ENCODE data around the gene CTAGE4. TPM values are rescaled to one million over a fixed set of nuclear protein-coding genes. Genes with fewer than 3 reads are reported as not detected.

CTAGE4 gene
- total and polyA plus RNA-seq, 2 donors (not counting 3 experiments of a cell fraction or from before 2014, with no cell fraction given) = 0.04 TPM; not detected in 1

DNA sequence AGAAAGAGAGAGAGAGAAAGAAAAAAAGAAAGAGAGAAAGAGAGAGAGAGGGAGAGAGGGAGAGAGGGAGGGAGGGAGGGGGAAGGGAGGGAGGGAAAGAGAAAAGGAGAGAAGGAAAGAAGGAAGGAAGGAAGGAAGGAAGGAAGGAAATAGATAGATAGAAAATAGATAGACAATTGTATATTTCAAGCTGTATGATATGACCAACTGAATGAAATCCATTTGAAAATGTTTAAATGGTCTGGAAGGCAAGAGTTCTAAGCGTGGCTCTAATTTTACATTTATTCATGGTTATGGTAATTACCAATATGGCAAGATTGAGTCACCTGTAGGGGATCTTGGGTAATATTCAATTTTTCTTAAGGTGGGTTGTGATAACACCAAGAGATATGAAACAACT is 24.4 kb upstream of the CTAGE4 start:
- no peak overlapping the region for H3K9ac ChIP-seq (replicated peaks; ENCODE audit: extremely low read depth, insufficient read depth, low read length)
- no peak overlapping the region for H3K27ac ChIP-seq (ENCODE audit: insufficient read depth, low read depth, low read length)
- no peaks in the 10 kb centered on the region for H3K36me3 ChIP-seq (ENCODE audit: control insufficient read depth in 2 of 2, extremely low read depth in 1 of 2, insufficient read depth in 2 of 2, low read length in 2 of 2)
- H2AFZ ChIP-seq (ENCODE audit: low read depth, low read length) = no peak overlapping the region
- H3K4me1 ChIP-seq (ENCODE audit: control insufficient read depth, extremely low read depth, insufficient read depth, low read length) = no peaks in the 10 kb centered on the region
- no peaks in the 10 kb centered on the region for H4K20me1 ChIP-seq (replicated peaks; ENCODE audit: control insufficient read depth, extremely low read depth, insufficient read depth, low read length)
- TF ChIP-seq FOS (IDR thresholded peaks at IDR 0.05; ENCODE audit: borderline replicate concordance, insufficient read depth, low read length) (no peak), JUN (IDR thresholded peaks at IDR 0.05; ENCODE audit: borderline replicate concordance, insufficient read depth, insufficient read length, low read depth) (no peak), POLR2AphosphoS5 (IDR thresholded peaks at IDR 0.05; ENCODE audit: insufficient read depth, low read depth, low read length) (no peak), EZH2 (IDR thresholded peaks at IDR 0.05; ENCODE audit: borderline replicate concordance, low read depth, low read length, severe bottlenecking) (no peak), GATA2 (IDR thresholded peaks at IDR 0.05; ENCODE audit: insufficient read depth, insufficient read length, low read depth, low read length) (no peak), MYC (IDR thresholded peaks at IDR 0.05; ENCODE audit: low read depth, low read length) (no peak), MAX (IDR thresholded peaks at IDR 0.05; ENCODE audit: insufficient read depth, insufficient read length) (no peak), POLR2A (IDR thresholded peaks at IDR 0.05; ENCODE audit: low read depth, low read length) (no peak)
- TF ChIP-seq, protein P1, sequence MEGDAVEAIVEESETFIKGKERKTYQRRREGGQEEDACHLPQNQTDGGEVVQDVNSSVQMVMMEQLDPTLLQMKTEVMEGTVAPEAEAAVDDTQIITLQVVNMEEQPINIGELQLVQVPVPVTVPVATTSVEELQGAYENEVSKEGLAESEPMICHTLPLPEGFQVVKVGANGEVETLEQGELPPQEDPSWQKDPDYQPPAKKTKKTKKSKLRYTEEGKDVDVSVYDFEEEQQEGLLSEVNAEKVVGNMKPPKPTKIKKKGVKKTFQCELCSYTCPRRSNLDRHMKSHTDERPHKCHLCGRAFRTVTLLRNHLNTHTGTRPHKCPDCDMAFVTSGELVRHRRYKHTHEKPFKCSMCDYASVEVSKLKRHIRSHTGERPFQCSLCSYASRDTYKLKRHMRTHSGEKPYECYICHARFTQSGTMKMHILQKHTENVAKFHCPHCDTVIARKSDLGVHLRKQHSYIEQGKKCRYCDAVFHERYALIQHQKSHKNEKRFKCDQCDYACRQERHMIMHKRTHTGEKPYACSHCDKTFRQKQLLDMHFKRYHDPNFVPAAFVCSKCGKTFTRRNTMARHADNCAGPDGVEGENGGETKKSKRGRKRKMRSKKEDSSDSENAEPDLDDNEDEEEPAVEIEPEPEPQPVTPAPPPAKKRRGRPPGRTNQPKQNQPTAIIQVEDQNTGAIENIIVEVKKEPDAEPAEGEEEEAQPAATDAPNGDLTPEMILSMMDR (IDR thresholded peaks at IDR 0.05; ENCODE audit: extremely low read depth in 1 of 2, insufficient read depth in 1 of 2, low read depth in 1 of 2, low read length in 2 of 2) = no peak
- H3K27me3 ChIP-seq (ENCODE audit: control insufficient read depth in 2 of 2, insufficient read depth in 2 of 2, low read length in 2 of 2) = peaks cover 0 to 2% of the 10 kb centered on the region in 2 experiments
- POLR2A ChIA-PET = no interaction called here
- H3K9me3 ChIP-seq (replicated peaks; ENCODE audit: control insufficient read depth, insufficient read depth, low read length) = no peaks in the 10 kb centered on the region
- no peak overlapping the region for H3K4me3 ChIP-seq (replicated peaks in 1 of 3; ENCODE audit: insufficient read depth in 1 of 3, low read depth in 1 of 3, low read length in 3 of 3)
- no peaks in the 10 kb centered on the region for H3K79me2 ChIP-seq (ENCODE audit: control insufficient read depth, insufficient read depth, low read length)
- DNase-seq (ENCODE audit: low read depth, low spot score) (no peak), FAIRE-seq (no peak)
- BruUV-seq (replicated peaks) = no TSS peak
- CTCF ChIA-PET = no interaction called here
- dilution Hi-C loops (cut with MboI; ENCODE audit: extremely low pct_ligation_motif_present, low sequenced_read_pairs) = no loop called here
- no peak overlapping the region for H3K4me2 ChIP-seq (ENCODE audit: insufficient read depth, low read length)
- intact Hi-C loops (cut with micrococcal nuclease) = no loop called here
- no peaks in the 10 kb centered on the region for H3K9me1 ChIP-seq (replicated peaks; ENCODE audit: control insufficient read depth, extremely low read depth, insufficient read depth, low read length)

Measured in endothelial cell of umbilical vein (primary cell).